ENCODE results near the gene KIF27. TPM values are rescaled to one million over a fixed set of nuclear protein-coding genes. Genes with fewer than 3 reads are reported as not detected.
"Not testable (repeated sequence)": the region's sequence is repeated elsewhere in the genome, so short reads cannot be mapped to it uniquely, and the experiment has no call there.

Gene KIF27
- total RNA-seq, 1 donor from 2014 or later: 2.7 TPM

DNA sequence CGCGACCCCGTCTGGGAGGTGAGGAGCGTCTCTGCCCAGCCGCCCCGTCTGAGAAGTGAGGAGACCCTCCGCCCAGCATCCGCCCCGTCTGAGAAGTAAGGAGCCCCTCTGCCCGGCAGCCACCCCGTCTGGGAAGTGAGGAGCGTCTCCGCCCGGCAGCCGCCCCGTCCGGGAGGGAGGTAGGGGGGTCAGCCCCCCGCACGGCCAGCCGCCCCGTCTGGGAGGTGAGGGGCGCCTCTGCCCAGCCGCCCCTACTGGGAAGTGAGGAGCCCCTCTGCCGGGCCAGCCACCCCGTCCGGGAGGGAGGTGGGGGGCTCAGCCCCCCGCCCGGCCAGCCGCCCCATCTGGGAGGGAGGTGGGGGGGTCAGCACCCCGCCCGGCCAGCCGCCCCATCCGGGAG lies 117.3 kb downstream of the KIF27 start:
- not testable (repeated sequence) for H3K4me3 ChIP-seq (ENCODE audit: low read depth, low read length)

GRCh38 chr9:83800236-83801033 lies 120.8 kb downstream of the KIF27 start:
- TF ChIP-seq CTCF (conservative IDR thresholded peaks at IDR 0.05; ENCODE audit: low read depth, low read length): no peak
- H3K4me3 ChIP-seq (ENCODE audit: low read depth, low read length): no peak overlapping the region
- DNase-seq (ENCODE audit: low read depth): no peak

More for the DNA sequence above, 117.3 kb downstream of the KIF27 start:
- not testable (repeated sequence) for DNase-seq (ENCODE audit: low read depth)

- no peak for TF ChIP-seq CTCF (conservative IDR thresholded peaks at IDR 0.05; ENCODE audit: low read depth, low read length)
- DNase-seq (ENCODE audit: low read depth): no peak
- no peak overlapping the region for H3K4me3 ChIP-seq (ENCODE audit: low read depth, low read length)
These were observed 127.2 kb downstream of the KIF27 start for GRCh38 chr9:83794051-83794450.

- no peak for DNase-seq (ENCODE audit: low read depth)
- TF ChIP-seq CTCF (conservative IDR thresholded peaks at IDR 0.05; ENCODE audit: low read depth, low read length): no peak
- no peak overlapping the region for H3K4me3 ChIP-seq (ENCODE audit: low read depth, low read length)
These were observed 128.5 kb downstream of the KIF27 start for GRCh38 chr9:83792746-83793145.

Other genes with a start within 250 kb of the KIF27 start
- gene UBQLN1, start 213.5 kb downstream of the KIF27 start, total RNA-seq: 69.8 and 109 TPM in 2 replicates
- 2.0 and 5.0 TPM in 2 replicates for gene GKAP1, start 103.7 kb downstream of the KIF27 start, total RNA-seq
- 569 and 784 TPM in 2 replicates for gene HNRNPK, start 58.8 kb upstream of the KIF27 start, total RNA-seq
- gene RMI1, start 59.4 kb upstream of the KIF27 start, total RNA-seq: 3.4 and 5.6 TPM in 2 replicates